ENCODE data around the gene GCM1. TPM values are rescaled to one million over a fixed set of nuclear protein-coding genes. Genes with fewer than 3 reads are reported as not detected.

Gene GCM1
- total RNA-seq, 2 donors from 2014 or later = not detected

DNA sequence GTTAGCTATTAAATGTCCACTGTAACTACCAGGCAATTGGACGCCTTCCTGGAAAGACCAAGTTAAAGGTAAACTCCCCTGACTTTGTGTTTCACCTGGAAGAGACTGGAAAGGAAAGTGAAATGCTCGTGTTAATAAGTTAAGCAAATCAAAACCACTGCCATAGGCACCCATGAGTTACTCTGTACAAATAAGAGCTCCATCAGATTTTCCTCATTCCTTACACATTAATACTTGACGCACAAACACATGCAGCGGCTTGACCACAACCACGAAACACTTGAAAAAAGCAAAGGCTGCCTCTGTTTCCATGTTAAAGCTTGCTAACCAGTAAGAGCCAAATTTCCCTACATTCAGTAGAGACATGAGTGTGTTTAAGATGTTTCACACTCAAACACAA, 19.8 kb downstream of the GCM1 start:
- TF ChIP-seq, protein P1, sequence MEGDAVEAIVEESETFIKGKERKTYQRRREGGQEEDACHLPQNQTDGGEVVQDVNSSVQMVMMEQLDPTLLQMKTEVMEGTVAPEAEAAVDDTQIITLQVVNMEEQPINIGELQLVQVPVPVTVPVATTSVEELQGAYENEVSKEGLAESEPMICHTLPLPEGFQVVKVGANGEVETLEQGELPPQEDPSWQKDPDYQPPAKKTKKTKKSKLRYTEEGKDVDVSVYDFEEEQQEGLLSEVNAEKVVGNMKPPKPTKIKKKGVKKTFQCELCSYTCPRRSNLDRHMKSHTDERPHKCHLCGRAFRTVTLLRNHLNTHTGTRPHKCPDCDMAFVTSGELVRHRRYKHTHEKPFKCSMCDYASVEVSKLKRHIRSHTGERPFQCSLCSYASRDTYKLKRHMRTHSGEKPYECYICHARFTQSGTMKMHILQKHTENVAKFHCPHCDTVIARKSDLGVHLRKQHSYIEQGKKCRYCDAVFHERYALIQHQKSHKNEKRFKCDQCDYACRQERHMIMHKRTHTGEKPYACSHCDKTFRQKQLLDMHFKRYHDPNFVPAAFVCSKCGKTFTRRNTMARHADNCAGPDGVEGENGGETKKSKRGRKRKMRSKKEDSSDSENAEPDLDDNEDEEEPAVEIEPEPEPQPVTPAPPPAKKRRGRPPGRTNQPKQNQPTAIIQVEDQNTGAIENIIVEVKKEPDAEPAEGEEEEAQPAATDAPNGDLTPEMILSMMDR (IDR thresholded peaks at IDR 0.05) = no peak
- H3K9ac ChIP-seq (ENCODE audit: low read depth in 2 of 2, low read length in 2 of 2) = no peak overlapping the region
- H3K4me3 ChIP-seq = no peak overlapping the region
- no peaks in the 10 kb centered on the region for H3K27me3 ChIP-seq
- no peak overlapping the region for H3K27ac ChIP-seq
- intact Hi-C loops (cut with DNase I) = no loop called here
- H3K4me1 ChIP-seq = no peaks in the 10 kb centered on the region
- no peak for DNase-seq
- H3K9me3 ChIP-seq = no peaks in the 10 kb centered on the region
- no peaks in the 10 kb centered on the region for H3K36me3 ChIP-seq

DNA sequence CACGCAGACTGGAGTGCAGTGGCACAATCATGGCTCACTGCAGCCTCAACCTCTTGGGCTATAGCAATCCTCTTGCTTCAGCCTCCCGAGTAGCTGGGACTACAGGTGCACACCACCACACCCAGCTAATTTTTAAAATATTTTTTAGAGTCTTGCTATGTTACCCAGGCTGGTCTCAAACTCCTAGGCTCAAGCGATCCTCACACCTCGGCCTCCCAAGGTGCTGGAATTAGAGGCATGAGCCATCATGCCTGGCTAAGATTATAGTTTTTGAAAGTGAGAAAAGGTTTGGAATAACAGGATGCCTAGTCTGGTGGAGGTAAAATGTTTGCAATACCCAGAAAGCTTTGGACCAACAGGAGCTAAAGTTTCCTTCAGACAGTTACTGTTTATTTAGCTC, 23.4 kb downstream of the GCM1 start:
- no peak for DNase-seq
- Histone ChIP-seq H3K9ac (ENCODE audit: low read depth in 2 of 2, low read length in 2 of 2) (no peak overlapping the region), H3K27ac (no peak overlapping the region), H3K4me3 (no peak overlapping the region), H3K9me3 (no peaks in the 10 kb centered on the region), H3K4me1 (no peaks in the 10 kb centered on the region), H3K36me3 (no peaks in the 10 kb centered on the region), H3K27me3 (no peaks in the 10 kb centered on the region)
- intact Hi-C loops (cut with DNase I) = no loop called here
- TF ChIP-seq, protein P1 (IDR thresholded peaks at IDR 0.05) = no peak

DNA sequence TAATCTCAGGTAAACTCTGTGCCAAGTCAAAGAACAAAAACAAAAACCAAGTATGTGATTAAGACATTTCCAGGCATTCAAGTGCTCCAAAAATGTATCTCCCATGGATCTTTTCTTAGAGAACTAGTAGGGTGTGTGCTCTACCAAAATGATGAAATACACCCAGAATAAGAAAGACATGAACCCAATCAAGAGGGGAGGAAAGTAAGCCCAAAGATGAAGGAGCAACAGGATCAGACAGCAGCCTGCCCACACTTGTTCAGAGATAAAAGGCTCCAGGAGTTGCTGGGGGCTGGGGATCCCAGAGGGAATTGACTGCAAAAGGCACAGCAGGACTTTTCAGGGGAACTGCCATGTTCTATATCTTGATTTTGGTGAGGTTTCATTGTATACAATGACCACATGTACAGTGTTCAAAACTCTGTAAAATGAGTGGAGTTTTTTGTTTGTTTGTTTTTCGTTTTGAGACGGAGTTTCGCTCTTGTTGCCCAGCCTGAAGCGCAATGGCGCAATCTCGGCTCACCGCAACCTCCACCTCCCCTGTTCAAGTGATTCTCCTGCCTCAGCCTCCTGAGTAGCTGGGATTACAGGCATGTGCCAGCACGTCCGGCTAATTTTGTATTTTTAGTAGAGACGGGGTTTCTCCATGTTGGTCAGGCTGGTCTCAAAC, 24.4 kb downstream of the GCM1 start:
- Histone ChIP-seq H3K36me3 (no peaks in the 10 kb centered on the region), H3K4me3 (no peak overlapping the region), H3K27ac (no peak overlapping the region), H3K4me1 (no peaks in the 10 kb centered on the region), H3K27me3 (no peaks in the 10 kb centered on the region), H3K9me3 (no peaks in the 10 kb centered on the region), H3K9ac (ENCODE audit: low read depth in 2 of 2, low read length in 2 of 2) (no peak overlapping the region)
- TF ChIP-seq, protein P1 (IDR thresholded peaks at IDR 0.05) = no peak
- intact Hi-C loops (cut with DNase I) = no loop called here
- DNase-seq = no peak

DNA sequence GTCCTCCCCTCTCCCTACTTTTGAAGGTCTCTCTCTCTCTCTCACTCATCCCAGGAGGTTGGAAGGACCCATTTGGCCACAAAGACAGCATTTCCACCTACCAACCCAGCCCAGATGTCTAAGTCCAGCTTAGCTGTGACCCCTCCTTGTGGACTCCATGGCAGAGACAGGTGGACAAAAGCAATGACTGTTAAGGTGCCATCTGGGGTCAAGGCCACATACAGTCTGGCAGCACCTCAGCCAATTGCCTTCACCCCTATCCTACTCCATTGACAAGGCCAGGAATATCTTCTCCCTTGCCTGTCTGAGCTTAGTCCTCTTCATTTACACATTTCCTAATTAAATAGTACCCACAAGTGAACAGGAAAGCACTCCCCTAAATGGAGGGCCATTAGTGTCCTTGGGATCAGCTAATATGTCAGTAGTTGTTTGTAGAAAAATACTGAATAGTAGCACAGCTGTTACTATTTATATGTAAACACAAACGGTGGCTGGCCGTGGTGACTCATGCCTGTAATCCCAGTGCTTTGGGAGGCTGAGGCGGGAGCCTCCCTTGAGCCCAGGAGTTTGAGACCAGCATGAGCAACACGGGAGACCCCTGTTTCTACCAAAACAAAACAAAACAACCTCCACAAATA, 28.8 kb downstream of the GCM1 start:
- Histone ChIP-seq H3K27me3 (no peaks in the 10 kb centered on the region), H3K27ac (peak overlapping the region; percentile 46), H3K36me3 (no peaks in the 10 kb centered on the region), H3K4me3 (no peak overlapping the region), H3K9me3 (no peaks in the 10 kb centered on the region), H3K9ac (ENCODE audit: low read depth in 2 of 2, low read length in 2 of 2) (no peak overlapping the region), H3K4me1 (no peaks in the 10 kb centered on the region)
- intact Hi-C loops (cut with DNase I) = no loop called here
- TF ChIP-seq, protein P1 (IDR thresholded peaks at IDR 0.05) = no peak
- DNase-seq = peak; percentile 20

DNA sequence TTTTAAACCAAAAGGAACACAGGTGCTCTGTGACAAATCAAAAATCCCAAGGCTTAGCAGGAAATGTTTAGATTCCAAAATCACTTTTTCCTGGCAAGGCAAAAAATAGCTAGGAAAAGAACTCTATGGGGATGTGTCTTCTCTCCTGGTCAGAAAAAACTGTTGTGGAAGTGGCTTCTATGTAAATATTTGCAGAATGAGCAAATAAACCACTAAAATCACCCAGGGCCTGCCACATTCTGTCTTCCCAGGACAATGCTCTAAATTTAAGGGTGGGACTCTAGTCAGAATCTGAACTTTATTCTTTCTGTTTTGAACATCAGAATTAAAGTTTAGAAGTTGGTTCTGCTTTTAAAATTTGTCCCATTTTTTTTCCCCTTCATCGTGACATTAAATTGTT, 29.3 kb downstream of the GCM1 start:
- TF ChIP-seq, protein P1 (IDR thresholded peaks at IDR 0.05) = no peak
- DNase-seq = no peak
- peak overlapping the region; percentile 46 for H3K27ac ChIP-seq
- intact Hi-C loops (cut with DNase I) = no loop called here
- no peaks in the 10 kb centered on the region for H3K36me3 ChIP-seq
- no peak overlapping the region for H3K9ac ChIP-seq (ENCODE audit: low read depth in 2 of 2, low read length in 2 of 2)
- no peaks in the 10 kb centered on the region for H3K4me1 ChIP-seq
- H3K27me3 ChIP-seq = no peaks in the 10 kb centered on the region
- H3K9me3 ChIP-seq = no peaks in the 10 kb centered on the region
- no peak overlapping the region for H3K4me3 ChIP-seq

Measured in colonic mucosa (tissue), 4 donors.